Mucosa of stomach (tissue), 1 donor: ENCODE results near the gene AGBL5.
A peak's percentile ranks its signal among the peaks of the same experiment; 100 is the strongest.
"Not testable (repeated sequence)": the region's sequence is repeated elsewhere in the genome, so short reads cannot be mapped to it uniquely, and the experiment has no call there.

Source experiments
- H3K27me3 ChIP-seq: one replicate; pipeline ENCODE4 v1.7.0; 2013; ENCODE audit warnings: mild to moderate bottlenecking, low read length; ENCODE audit not compliant: control insufficient read depth, insufficient read depth
- H3K36me3 ChIP-seq: one replicate; pipeline ENCODE4 v1.7.0; 2013; ENCODE audit warnings: low read length; ENCODE audit not compliant: control insufficient read depth, insufficient read depth
- H3K4me1 ChIP-seq: one replicate; pipeline ENCODE4 v1.7.0; 2013; ENCODE audit warnings: mild to moderate bottlenecking, low read length; ENCODE audit not compliant: control insufficient read depth, insufficient read depth
- H3K4me3 ChIP-seq: one replicate; pipeline ENCODE4 v1.7.0; 2013; ENCODE audit warnings: low read length
- H3K9ac ChIP-seq: one replicate; pipeline ENCODE4 v1.7.0; 2013; ENCODE audit warnings: mild to moderate bottlenecking, low read length, moderate library complexity
- H3K9me3 ChIP-seq: one replicate; pipeline ENCODE4 v1.7.0; 2013; ENCODE audit warnings: mild to moderate bottlenecking, low read length, moderate library complexity; ENCODE audit not compliant: control insufficient read depth
- donor health status: Pancreatic carcinoma.

Gene AGBL5

GRCh38 chr2:27075566-27075871 lies 24.1 kb downstream of the AGBL5 start:
- H3K27me3 ChIP-seq, H3K4me3 ChIP-seq, H3K9ac ChIP-seq, H3K9me3 ChIP-seq, H3K36me3 ChIP-seq: not testable (repeated sequence)
- H3K4me1 ChIP-seq, result peaks cover 22% of the 10 kb centered on the region

- no peak overlapping the region for H3K4me3 ChIP-seq
- peaks cover 7% of the 10 kb centered on the region for H3K27me3 ChIP-seq
- H3K4me1 ChIP-seq, result peaks cover 25% of the 10 kb centered on the region
- H3K9me3 ChIP-seq, result no peaks in the 10 kb centered on the region
- H3K36me3 ChIP-seq, result no peaks in the 10 kb centered on the region
- H3K9ac ChIP-seq, result no peak overlapping the region
Measured at GRCh38 chr2:27076323-27076722, 24.9 kb downstream of the AGBL5 start.

DNA sequence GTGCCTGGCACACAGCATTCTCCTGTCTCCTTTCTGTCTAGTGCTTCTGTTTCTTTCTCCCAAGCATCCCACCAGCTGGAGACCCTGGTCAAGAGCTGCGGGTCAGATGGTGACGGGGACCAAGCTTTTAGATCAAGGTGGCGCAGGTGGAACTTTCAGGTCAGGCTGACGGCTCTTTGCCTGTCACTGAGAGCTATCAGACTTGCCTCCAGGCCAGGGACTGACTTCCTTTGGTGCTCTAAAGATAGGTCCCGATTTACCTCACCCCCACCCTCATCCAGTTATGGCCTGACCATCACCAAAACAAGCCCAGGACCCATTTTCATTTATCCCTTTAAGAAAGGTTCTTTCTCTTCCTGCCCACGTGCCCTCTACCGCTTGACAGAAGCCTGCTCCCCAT lies 25.8 kb downstream of the AGBL5 start:
- no peaks in the 10 kb centered on the region for H3K36me3 ChIP-seq
- no peak overlapping the region for H3K9ac ChIP-seq
- no peak overlapping the region for H3K4me3 ChIP-seq
- H3K9me3 ChIP-seq, result no peaks in the 10 kb centered on the region
- peaks cover 30% of the 10 kb centered on the region for H3K4me1 ChIP-seq
- H3K27me3 ChIP-seq, result peaks cover 7% of the 10 kb centered on the region

- Histone ChIP-seq H3K9ac (peak within 1 kb of the TSS; percentile 55), H3K27me3 (peaks cover 7% of the 10 kb centered on the region), H3K9me3 (no peaks in the 10 kb centered on the region), H3K36me3 (no peaks in the 10 kb centered on the region), H3K4me3 (no peak within 1 kb of the TSS), H3K4me1 (peaks cover 23% of the 10 kb centered on the region)
Measured at GRCh38 chr2:27078267-27079194, 27.1 kb downstream of the AGBL5 start, which contains the start of gene EMILIN1. TSS of gene EMILIN1 (plus strand) at chr2:27078615. CDS start at chr2:27079066, 451 bp downstream.

GRCh38 chr2:27079233-27080139 lies 28.0 kb downstream of the AGBL5 start:
- H3K4me1 ChIP-seq, result peaks cover 23% of the 10 kb centered on the region
- H3K9me3 ChIP-seq, result no peaks in the 10 kb centered on the region
- peaks cover 7% of the 10 kb centered on the region for H3K27me3 ChIP-seq
- no peaks in the 10 kb centered on the region for H3K36me3 ChIP-seq
- peak overlapping the region; percentile 55 for H3K9ac ChIP-seq
- no peak overlapping the region for H3K4me3 ChIP-seq

- peak overlapping the region; percentile 7 for H3K9ac ChIP-seq
- no peaks in the 10 kb centered on the region for H3K36me3 ChIP-seq
- peaks cover 7% of the 10 kb centered on the region for H3K27me3 ChIP-seq
- no peaks in the 10 kb centered on the region for H3K9me3 ChIP-seq
- peaks cover 26% of the 10 kb centered on the region for H3K4me1 ChIP-seq
- H3K4me3 ChIP-seq, result no peak overlapping the region
Measured at GRCh38 chr2:27080140-27080469, 28.6 kb downstream of the AGBL5 start.

DNA sequence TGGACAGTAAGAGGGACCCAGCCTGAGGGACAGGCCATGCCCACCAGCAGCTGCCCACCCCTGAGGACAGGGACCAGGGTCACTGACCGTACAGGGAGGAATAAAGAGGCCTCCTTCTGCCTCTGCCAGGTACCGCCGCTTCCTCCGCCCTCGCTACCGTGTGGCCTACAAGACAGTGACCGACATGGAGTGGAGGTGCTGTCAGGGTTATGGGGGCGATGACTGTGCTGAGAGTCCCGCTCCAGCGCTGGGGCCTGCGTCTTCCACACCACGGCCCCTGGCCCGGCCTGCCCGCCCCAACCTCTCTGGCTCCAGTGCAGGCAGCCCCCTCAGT lies 29.1 kb downstream of the AGBL5 start:
- peaks cover 31% of the 10 kb centered on the region for H3K4me1 ChIP-seq
- H3K9me3 ChIP-seq, result no peaks in the 10 kb centered on the region
- no peak overlapping the region for H3K4me3 ChIP-seq
- H3K27me3 ChIP-seq, result peaks cover 7% of the 10 kb centered on the region
- H3K9ac ChIP-seq, result peak overlapping the region; percentile 7
- no peaks in the 10 kb centered on the region for H3K36me3 ChIP-seq

DNA sequence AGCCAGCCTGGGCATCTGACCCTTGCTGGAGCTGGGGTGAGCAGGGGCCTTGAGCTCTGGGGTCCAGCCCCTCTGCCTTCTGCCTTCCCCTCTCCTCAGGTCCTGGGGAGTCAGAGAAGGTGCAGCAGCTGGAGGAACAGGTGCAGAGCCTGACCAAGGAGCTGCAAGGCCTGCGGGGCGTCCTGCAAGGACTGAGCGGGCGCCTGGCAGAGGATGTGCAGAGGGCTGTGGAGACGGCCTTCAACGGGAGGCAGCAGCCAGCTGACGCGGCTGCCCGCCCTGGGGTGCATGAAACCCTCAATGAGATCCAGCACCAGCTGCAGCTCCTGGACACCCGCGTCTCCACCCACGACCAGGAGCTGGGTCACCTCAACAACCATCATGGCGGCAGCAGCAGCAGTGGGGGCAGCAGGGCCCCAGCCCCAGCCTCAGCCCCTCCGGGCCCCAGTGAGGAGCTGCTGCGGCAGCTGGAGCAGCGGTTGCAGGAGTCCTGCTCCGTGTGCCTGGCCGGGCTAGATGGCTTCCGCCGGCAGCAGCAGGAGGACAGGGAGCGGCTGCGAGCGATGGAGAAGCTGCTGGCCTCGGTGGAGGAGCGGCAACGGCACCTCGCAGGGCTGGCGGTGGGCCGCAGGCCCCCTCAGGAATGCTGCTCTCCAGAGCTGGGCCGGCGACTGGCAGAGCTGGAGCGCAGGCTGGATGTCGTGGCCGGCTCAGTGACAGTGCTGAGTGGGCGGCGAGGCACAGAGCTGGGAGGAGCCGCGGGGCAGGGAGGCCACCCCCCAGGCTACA lies 30.7 kb downstream of the AGBL5 start:
- Histone ChIP-seq H3K9me3 (no peaks in the 10 kb centered on the region), H3K27me3 (no peaks in the 10 kb centered on the region), H3K4me1 (peaks cover 35% of the 10 kb centered on the region), H3K4me3 (no peak overlapping the region), H3K9ac (peak overlapping the region; percentile 1), H3K36me3 (no peaks in the 10 kb centered on the region)

DNA sequence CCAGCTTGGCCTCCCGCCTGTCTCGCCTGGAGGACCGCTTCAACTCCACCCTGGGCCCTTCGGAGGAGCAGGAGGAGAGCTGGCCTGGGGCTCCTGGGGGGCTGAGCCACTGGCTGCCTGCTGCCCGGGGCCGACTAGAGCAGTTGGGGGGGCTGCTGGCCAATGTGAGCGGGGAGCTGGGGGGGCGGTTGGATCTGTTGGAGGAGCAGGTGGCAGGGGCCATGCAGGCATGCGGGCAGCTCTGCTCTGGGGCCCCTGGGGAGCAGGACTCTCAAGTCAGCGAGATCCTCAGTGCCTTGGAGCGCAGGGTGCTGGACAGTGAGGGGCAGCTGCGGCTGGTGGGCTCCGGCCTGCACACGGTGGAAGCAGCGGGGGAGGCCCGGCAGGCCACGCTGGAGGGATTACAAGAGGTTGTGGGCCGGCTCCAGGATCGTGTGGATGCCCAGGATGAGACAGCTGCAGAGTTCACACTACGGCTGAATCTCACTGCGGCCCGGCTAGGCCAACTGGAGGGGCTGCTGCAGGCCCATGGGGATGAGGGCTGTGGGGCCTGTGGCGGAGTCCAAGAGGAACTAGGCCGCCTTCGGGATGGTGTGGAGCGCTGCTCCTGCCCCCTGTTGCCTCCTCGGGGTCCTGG lies 31.4 kb downstream of the AGBL5 start:
- no peaks in the 10 kb centered on the region for H3K9me3 ChIP-seq
- H3K4me3 ChIP-seq, result no peak overlapping the region
- H3K4me1 ChIP-seq, result peaks cover 40% of the 10 kb centered on the region
- H3K36me3 ChIP-seq, result no peaks in the 10 kb centered on the region
- H3K27me3 ChIP-seq, result peaks cover 6% of the 10 kb centered on the region
- no peak overlapping the region for H3K9ac ChIP-seq

GRCh38 chr2:27083410-27084296 lies 32.2 kb downstream of the AGBL5 start:
- peaks cover 6% of the 10 kb centered on the region for H3K27me3 ChIP-seq
- H3K36me3 ChIP-seq, result no peaks in the 10 kb centered on the region
- no peak overlapping the region for H3K9ac ChIP-seq
- peaks cover 40% of the 10 kb centered on the region for H3K4me1 ChIP-seq
- H3K4me3 ChIP-seq, result no peak overlapping the region
- H3K9me3 ChIP-seq, result no peaks in the 10 kb centered on the region
